LNCaP clone FGC (cell line): ENCODE data around the gene APOL2.

Experiments
- DNase-seq: peaks from one replicate; pipeline ENCODE4 v3.0.0-alpha.2; 2011; ENCODE audit warnings: low read depth
- H3K4me3 ChIP-seq: 2 replicates; pipeline ENCODE4 v1.5.1; 2011; ENCODE audit warnings: mild to moderate bottlenecking, low read depth, low read length, control low read depth
- TF ChIP-seq, protein P1 (sequence below): IDR thresholded peaks from 2 replicates; pipeline ENCODE4 v1.5.1; 2012; ENCODE audit warnings: mild to moderate bottlenecking; ENCODE audit not compliant: control insufficient read depth, insufficient read depth; ENCODE audit errors: extremely low read depth

Gene APOL2

DNA sequence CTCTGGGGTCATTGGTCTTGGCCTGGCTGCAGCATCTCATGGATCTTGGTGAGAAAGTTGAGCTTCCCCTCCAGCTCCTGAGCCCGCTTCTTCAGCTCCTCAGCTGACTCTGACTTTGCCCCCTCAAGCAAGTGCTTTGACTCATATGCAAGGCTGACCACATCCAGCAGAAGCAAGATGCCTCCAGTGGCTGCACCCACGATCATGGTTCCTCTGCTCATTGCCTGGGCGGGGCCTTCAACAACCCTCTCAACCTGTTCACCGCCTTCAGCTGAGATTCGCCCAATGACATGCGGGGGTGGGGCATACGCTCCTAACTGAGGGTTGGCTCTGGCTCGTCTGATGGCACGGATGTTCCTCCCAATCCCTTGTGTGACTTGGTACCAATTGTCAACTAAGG, 11.9 kb downstream of the APOL2 start:
- TF ChIP-seq, protein P1, sequence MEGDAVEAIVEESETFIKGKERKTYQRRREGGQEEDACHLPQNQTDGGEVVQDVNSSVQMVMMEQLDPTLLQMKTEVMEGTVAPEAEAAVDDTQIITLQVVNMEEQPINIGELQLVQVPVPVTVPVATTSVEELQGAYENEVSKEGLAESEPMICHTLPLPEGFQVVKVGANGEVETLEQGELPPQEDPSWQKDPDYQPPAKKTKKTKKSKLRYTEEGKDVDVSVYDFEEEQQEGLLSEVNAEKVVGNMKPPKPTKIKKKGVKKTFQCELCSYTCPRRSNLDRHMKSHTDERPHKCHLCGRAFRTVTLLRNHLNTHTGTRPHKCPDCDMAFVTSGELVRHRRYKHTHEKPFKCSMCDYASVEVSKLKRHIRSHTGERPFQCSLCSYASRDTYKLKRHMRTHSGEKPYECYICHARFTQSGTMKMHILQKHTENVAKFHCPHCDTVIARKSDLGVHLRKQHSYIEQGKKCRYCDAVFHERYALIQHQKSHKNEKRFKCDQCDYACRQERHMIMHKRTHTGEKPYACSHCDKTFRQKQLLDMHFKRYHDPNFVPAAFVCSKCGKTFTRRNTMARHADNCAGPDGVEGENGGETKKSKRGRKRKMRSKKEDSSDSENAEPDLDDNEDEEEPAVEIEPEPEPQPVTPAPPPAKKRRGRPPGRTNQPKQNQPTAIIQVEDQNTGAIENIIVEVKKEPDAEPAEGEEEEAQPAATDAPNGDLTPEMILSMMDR: no peak
- H3K4me3 ChIP-seq: no peak overlapping the region
- no peak for DNase-seq

DNA sequence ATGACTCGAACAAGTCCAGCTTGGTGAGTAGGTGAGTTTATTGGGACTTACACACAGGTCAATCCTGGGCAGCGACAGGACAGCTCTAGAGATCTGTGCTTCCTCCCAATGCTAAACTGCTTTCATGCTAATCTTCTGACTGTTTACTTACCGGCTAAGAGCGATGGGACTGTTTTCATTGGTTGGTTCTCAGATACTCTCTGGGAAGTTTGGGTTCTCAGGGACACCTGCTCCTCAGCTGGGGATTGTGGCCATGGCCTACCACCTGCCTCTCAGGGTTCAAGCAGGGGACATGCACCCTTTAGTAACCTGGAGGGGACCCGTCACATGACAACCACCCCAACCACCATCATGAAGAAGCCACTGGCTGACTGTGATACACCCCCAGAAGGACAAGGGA, 13.1 kb downstream of the APOL2 start:
- DNase-seq: no peak
- TF ChIP-seq, protein P1: no peak
- no peak overlapping the region for H3K4me3 ChIP-seq

DNA sequence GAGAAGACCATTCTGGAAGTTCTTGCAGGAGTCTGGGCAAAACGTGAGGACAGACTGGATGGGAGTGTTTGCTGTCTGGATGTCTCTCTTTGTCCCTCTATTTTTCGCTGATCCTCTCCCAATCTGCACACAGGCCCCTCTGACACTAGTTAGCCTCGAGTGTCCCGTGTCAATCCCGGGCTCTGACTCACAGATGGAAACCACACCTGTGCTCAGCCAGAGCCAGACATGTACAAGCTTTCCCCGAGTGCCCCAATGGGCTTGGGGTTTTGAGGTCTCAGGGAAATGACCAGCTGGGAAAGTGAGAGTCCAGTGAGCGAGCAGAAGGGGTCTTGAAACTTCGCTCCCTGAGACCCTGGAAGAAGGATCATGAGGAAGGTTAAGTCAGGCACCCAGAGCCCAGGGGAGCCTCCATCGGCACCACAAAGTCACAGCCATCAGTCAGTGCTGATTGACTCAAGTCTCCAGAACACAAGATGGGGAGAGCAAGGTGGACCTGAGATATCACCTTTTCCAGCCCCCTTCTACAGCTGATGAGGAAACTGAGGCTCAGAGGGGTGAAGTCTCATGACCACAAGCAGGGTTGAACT, 13.9 kb downstream of the APOL2 start:
- H3K4me3 ChIP-seq: no peak overlapping the region
- DNase-seq: no peak
- TF ChIP-seq, protein P1: no peak

DNA sequence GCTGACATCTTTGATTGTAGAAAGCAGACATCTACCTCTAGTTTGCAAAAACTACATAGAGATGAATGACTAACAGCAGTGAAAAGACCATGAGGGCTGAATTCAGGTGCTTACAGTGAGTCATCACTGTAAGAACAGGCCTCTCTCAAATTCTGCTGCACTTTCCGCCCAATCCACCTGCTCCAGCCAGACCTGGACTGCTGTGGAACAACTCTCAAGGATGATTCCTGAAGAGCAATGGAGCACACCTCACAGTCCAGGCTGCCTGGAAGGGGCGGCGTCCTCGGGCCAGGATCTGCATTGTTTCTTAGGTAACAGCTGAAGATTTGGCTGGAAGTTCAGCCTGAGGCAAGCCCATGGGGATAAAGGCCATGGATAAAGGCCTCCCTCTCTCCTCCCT, 15.1 kb downstream of the APOL2 start:
- DNase-seq: no peak
- TF ChIP-seq, protein P1: no peak
- H3K4me3 ChIP-seq: no peak overlapping the region

DNA sequence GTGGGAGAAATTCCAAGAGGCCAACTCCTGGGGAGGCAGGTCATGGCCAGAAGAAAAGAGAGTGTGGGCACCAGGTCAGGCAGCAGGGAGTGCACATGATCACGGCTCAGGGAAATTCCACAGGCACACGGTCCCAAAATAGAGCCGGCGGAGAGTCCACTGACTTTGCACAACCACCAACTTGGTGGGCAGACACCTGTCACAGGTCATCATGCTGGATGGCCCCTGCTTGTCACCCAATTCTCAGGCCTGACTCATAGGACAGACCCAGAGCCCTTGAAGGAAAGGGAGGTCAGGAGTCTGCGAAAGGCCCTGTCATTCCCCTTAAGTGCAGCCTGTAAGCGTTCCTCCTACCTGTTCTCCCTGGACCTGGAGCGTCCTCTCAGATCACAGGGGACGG, 15.8 kb downstream of the APOL2 start:
- TF ChIP-seq, protein P1: no peak
- no peak for DNase-seq
- no peak overlapping the region for H3K4me3 ChIP-seq

DNA sequence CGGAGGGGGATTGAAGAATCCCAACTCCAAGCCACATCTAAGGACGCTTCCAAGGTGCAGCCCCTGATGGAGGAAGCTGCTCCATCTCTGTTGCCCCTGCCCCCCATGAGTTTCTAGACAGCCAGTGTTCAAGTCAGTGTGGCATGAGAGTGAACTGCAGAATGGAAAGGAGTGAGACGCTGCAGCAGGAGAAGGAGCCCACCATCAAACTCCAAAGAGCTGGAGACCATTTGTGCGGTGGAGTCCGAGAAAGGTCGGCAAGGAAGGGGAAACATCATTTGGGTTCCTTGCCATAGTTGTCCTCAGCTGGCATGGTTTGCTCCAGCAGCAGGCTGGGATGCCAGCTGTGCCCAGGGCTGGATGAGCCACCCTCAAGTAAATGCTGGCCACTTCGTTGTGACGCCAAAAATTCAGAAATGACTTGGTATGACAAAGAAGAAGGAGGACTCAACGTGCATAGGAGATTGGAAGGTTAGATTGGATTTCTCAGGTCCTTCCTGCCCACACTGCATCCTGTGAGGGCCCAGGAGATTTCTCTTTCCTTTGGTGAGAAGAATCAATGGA, 16.4 kb downstream of the APOL2 start:
- TF ChIP-seq, protein P1: no peak

More for the DNA sequence above, 16.4 kb downstream of the APOL2 start:
- DNase-seq: no peak
- H3K4me3 ChIP-seq: no peak overlapping the region
